BE2C (cell line): ENCODE data around the gene CKS2.
A peak's percentile ranks its signal among the peaks of the same experiment; 100 is the strongest.

Source experiments
- DNase-seq: peaks from one replicate; pipeline ENCODE4 v3.0.0-alpha.2; 2020
- H3K27me3 ChIP-seq: fragments of 250-450 bp; sonication (Bioruptor Pico); 2 replicates; pipeline ENCODE4 v1.5.1; 2020; ENCODE audit warnings: mild to moderate bottlenecking
- H3K36me3 ChIP-seq: fragments of 250-450 bp; sonication (Bioruptor Pico); 2 replicates; pipeline ENCODE4 v1.5.1; 2020; ENCODE audit warnings: mild to moderate bottlenecking
- H3K4me1 ChIP-seq: fragments of 250-450 bp; sonication (Bioruptor Pico); 2 replicates; pipeline ENCODE4 v1.5.1; 2020
- H3K4me3 ChIP-seq: 2 replicates; pipeline ENCODE4 v1.5.1; 2011; ENCODE audit warnings: low read depth, low read length
- H3K9me3 ChIP-seq: fragments of 250-450 bp; sonication (Bioruptor Pico); 2 replicates; pipeline ENCODE4 v1.5.1; 2020
- TF ChIP-seq, protein P1 (sequence below): IDR thresholded peaks from 2 replicates; pipeline ENCODE4 v1.5.1; 2012; ENCODE audit warnings: mild to moderate bottlenecking, low read depth, low read length

The CKS2 gene

DNA sequence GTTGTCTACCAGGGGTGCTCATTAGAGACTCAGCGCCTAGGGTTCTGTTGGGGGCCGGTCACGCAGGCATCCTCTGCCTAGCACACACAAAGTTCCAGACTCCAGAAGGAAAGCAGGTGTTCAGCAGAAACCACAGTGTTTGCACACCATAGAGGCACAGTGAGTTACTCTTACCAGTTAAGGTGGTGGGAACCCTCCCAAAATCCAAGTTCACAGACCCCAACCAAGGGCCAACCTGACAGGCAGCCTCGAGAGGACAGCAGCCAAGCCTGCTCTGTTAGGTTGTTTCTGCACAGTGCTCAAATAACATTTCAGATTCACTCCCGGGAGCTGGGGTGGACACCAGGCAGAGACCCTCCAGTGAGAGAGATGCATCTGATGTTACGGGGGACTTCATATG, 43.5 kb downstream of the CKS2 start:
- TF ChIP-seq, protein P1, sequence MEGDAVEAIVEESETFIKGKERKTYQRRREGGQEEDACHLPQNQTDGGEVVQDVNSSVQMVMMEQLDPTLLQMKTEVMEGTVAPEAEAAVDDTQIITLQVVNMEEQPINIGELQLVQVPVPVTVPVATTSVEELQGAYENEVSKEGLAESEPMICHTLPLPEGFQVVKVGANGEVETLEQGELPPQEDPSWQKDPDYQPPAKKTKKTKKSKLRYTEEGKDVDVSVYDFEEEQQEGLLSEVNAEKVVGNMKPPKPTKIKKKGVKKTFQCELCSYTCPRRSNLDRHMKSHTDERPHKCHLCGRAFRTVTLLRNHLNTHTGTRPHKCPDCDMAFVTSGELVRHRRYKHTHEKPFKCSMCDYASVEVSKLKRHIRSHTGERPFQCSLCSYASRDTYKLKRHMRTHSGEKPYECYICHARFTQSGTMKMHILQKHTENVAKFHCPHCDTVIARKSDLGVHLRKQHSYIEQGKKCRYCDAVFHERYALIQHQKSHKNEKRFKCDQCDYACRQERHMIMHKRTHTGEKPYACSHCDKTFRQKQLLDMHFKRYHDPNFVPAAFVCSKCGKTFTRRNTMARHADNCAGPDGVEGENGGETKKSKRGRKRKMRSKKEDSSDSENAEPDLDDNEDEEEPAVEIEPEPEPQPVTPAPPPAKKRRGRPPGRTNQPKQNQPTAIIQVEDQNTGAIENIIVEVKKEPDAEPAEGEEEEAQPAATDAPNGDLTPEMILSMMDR = no peak
- no peaks in the 10 kb centered on the region for H3K27me3 ChIP-seq
- no peak for DNase-seq
- H3K9me3 ChIP-seq = no peaks in the 10 kb centered on the region
- H3K4me3 ChIP-seq = no peak overlapping the region
- H3K36me3 ChIP-seq = peaks cover 83% of the 10 kb centered on the region
- H3K4me1 ChIP-seq = peaks cover 12% of the 10 kb centered on the region

DNA sequence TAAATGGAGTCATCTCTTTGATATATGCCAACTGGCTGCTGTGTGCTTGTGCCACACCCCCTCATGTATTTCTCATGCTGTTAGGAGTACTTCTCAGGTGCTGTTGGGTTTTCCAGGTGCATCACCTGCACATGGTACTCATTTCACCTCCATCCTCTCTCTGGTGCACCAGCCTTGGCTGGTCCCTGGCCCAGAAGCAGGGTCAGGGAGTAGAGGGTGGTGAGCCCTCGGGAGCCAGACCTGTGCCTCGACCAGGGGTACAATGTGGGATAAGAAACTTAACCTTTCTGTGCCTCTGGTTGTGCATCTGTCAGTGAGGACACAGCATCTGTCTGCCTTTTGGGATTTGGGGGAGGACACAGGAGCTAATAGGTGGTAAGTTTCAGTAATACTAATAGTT, 45.8 kb downstream of the CKS2 start:
- Histone ChIP-seq H3K4me3 (no peak overlapping the region), H3K36me3 (peaks cover 72% of the 10 kb centered on the region), H3K27me3 (no peaks in the 10 kb centered on the region), H3K4me1 (peaks cover 26% of the 10 kb centered on the region), H3K9me3 (no peaks in the 10 kb centered on the region)
- TF ChIP-seq, protein P1 = no peak
- no peak for DNase-seq

DNA sequence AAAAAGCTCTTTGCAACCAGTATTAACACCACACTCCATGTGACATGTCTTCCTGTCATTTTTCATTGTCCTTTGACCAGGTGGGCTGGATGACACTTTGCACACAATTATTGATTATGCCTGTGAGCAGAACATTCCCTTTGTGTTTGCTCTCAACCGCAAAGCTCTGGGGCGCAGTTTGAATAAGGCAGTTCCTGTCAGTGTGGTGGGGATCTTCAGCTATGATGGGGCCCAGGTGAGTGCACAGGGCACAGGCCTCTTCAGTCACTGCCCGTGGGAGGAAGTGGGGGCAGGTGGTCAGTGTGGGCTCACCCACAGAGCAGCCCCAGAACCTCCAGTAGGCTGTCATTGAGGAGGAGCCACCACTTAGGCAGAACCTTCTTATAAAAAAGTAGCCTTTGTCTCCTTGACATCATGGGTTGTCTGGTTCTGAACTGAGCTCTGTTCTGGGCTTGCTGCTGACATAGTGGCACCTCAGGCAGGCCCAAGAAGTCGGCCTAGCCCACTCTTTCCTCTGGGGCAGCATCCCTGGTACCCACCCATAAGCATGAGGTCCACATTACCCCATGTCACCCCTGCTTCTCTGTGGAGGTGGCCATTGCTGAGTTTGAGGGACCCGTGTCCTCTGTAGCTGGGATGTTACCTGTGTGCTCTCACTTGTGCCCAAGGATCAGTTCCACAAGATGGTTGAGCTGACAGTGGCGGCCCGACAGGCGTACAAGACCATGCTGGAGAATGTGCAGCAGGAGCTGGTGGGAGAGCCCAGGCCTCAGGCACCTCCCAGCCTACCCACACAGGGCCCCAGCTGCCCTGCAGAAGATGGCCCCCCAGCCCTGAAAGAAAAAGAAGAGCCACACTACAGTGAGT, 46.6 kb downstream of the CKS2 start:
- Histone ChIP-seq H3K9me3 (no peaks in the 10 kb centered on the region), H3K27me3 (no peaks in the 10 kb centered on the region), H3K4me1 (peaks cover 26% of the 10 kb centered on the region), H3K36me3 (peaks cover 69% of the 10 kb centered on the region), H3K4me3 (no peak overlapping the region)
- DNase-seq = no peak
- TF ChIP-seq, protein P1 = no peak

DNA sequence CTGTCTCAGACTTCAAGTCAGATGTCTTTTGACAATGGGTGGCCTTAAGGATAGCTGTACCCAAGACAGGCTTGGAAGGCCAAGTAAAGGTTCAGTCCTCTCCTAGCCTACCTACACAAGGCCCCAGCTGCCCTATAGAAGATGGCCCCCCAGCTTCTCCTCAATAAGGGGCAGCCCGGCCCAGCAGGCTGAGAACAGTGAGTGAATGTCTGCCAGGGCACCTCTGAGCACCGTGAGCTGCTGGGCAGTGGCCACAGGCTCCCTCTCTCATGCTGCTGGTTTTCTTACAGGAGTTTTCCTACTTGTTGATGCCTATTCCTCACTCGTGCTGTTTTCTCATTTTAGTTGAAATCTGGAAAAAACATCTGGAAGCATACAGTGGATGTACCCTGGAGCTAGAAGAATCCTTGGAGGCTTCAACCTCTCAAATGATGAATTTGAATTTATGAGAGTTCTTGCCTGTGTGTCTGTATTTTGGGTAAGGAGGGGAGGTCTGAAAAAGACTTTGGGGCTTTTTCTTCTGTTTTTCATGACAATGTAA, 47.5 kb downstream of the CKS2 start:
- TF ChIP-seq, protein P1 = no peak
- DNase-seq = no peak
- Histone ChIP-seq H3K4me3 (no peak overlapping the region), H3K27me3 (no peaks in the 10 kb centered on the region), H3K36me3 (peaks cover 62% of the 10 kb centered on the region), H3K9me3 (no peaks in the 10 kb centered on the region), H3K4me1 (peaks cover 26% of the 10 kb centered on the region)

DNA sequence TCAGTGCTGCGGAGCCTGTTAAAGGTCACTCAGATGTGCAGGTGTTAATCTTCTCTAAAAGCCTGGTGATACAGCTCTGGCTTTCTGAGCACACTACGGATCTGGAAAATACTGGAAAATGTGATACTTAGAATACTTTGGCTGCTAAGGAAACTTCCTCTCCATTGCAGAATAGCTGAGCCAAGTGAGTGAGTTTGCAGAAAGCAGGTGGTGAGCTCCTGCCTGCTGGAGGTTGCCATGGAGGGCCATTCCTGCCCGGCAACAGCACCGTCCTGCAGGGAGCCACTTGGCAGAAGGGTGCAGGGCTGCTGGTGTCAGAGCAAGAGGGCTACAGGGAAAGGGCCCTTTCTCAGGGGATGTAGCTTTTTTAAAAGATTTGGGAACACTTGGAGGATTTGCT, 48.0 kb downstream of the CKS2 start:
- Histone ChIP-seq H3K9me3 (no peaks in the 10 kb centered on the region), H3K4me1 (peaks cover 26% of the 10 kb centered on the region), H3K4me3 (no peak overlapping the region), H3K36me3 (peaks cover 57% of the 10 kb centered on the region), H3K27me3 (no peaks in the 10 kb centered on the region)
- TF ChIP-seq, protein P1 = no peak
- DNase-seq = peak; percentile 70

DNA sequence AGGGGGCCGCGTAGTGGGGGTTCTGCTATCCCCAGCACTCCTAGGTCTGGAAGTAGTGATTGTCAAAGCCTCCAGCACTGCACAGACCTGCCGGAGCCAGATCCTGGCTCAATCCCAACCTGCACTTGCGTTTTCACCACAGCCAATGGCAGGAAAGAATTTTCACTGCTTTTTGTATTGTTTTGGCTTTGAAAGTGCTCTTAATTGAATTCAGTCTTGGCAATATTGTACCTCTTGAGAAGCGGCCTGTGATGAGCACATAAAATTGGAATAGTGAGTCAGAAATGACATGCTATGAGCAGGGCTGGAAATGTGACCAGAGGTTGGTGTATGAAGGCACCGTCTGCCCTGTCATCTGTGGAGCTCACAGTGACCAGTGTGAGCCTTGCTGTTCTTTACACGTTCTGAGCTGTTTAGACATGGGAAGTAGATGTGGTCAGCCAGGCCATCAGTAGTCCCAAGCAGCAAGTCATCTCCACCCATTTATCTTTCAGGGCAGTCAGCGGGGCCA, 48.8 kb downstream of the CKS2 start:
- peak; percentile 76 for DNase-seq
- Histone ChIP-seq H3K4me1 (peaks cover 26% of the 10 kb centered on the region), H3K9me3 (no peaks in the 10 kb centered on the region), H3K27me3 (no peaks in the 10 kb centered on the region), H3K36me3 (peaks cover 48% of the 10 kb centered on the region), H3K4me3 (peak overlapping the region; percentile 10; the same call in 1 of the 2 replicates)
- TF ChIP-seq, protein P1 = no peak
